AG09309 (cell line): Measurements from ENCODE around the gene SYPL1.

Experiments used
- DNase-seq: peaks from one replicate; pipeline ENCODE4 v3.0.0-alpha.2; 2010; ENCODE audit warnings: low read depth
- H3K4me3 ChIP-seq: 2 replicates; pipeline ENCODE4 v1.5.1; 2011; ENCODE audit warnings: mild to moderate bottlenecking, low read depth, low read length, moderate library complexity; ENCODE audit not compliant: control insufficient read depth
- TF ChIP-seq, protein P1 (sequence below): IDR thresholded peaks from 2 replicates; pipeline ENCODE4 v1.5.1; 2011; ENCODE audit warnings: mild to moderate bottlenecking, low read depth, low read length, inconsistent platforms; ENCODE audit not compliant: insufficient read depth, control insufficient read depth; ENCODE audit errors: missing control alignments

SYPL1 gene

GRCh38 chr7:106059556-106059955, 52.6 kb downstream of the SYPL1 start:
- no peak overlapping the region for H3K4me3 ChIP-seq

DNA sequence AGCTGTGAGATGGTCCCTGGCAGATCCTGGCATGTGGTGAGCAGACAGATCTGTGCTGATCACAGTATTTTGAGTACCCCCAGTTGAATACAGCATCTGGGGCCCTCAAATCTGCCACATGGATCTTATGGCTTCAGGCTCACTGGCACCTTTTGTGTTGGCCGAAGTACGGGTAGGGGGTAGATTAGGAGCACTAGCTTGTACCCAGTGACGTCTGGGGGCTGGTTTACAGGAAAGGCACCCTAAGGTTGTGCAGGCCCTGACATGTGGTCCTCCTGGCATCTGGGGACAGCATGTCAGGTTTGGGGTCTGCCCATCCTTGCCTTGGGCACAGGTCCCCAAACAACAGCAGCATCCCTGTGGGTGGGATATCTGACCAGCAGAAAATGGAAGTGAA, 53.2 kb downstream of the SYPL1 start:
- TF ChIP-seq, protein P1, sequence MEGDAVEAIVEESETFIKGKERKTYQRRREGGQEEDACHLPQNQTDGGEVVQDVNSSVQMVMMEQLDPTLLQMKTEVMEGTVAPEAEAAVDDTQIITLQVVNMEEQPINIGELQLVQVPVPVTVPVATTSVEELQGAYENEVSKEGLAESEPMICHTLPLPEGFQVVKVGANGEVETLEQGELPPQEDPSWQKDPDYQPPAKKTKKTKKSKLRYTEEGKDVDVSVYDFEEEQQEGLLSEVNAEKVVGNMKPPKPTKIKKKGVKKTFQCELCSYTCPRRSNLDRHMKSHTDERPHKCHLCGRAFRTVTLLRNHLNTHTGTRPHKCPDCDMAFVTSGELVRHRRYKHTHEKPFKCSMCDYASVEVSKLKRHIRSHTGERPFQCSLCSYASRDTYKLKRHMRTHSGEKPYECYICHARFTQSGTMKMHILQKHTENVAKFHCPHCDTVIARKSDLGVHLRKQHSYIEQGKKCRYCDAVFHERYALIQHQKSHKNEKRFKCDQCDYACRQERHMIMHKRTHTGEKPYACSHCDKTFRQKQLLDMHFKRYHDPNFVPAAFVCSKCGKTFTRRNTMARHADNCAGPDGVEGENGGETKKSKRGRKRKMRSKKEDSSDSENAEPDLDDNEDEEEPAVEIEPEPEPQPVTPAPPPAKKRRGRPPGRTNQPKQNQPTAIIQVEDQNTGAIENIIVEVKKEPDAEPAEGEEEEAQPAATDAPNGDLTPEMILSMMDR: no peak
- DNase-seq: no peak

More at GRCh38 chr7:106059556-106059955, 52.6 kb downstream of the SYPL1 start:
- TF ChIP-seq, protein P1: no peak
- no peak for DNase-seq

DNA sequence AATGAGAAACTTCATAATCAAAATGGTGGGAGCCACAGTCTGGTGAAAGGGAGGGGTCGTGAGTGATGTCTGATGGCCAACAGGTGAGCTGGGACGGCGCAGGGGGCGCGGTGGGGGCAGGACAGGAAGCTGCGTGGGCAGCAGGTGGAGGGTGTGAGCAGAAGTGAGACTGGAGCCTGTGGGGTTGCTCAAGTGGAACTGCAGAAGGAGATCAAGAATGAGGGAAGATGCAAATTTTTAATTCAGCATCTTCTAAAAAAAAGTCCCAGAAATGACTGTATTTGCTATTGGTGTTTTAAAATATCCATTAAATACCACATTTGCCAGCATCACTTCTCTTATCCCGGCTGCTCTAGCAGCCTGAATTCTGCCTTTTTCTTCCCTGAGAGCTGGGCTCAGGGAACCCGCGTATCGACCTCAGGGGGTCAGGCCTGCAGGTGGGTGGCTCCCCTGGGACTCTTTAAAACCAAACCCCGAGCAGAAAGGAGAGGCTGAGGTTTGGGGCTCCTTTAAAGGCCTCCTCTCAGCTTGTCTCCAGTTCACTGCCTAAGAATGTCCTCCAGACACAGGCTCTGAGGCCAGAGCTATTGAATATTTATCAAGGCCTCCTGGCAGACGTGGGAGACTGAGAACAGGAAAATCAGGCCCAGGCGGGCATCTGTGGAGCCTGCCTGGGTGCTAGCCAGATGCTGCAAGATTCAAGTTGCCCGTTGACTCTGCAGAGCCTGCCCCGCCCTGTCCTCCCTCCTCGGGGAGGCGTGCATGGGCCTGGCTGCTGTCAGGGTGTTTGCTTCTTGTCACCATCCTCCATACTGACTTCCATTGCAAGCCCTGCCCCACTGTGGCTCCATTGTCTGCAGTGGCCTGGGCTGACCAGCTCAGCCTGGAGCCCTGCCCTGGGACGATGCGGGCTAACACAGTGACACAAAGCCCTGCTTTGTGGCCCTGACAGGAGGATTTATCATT, 53.9 kb downstream of the SYPL1 start:
- DNase-seq: no peak
- TF ChIP-seq, protein P1: no peak
- H3K4me3 ChIP-seq: no peak overlapping the region

More for the DNA sequence above, 53.2 kb downstream of the SYPL1 start:
- no peak overlapping the region for H3K4me3 ChIP-seq

DNA sequence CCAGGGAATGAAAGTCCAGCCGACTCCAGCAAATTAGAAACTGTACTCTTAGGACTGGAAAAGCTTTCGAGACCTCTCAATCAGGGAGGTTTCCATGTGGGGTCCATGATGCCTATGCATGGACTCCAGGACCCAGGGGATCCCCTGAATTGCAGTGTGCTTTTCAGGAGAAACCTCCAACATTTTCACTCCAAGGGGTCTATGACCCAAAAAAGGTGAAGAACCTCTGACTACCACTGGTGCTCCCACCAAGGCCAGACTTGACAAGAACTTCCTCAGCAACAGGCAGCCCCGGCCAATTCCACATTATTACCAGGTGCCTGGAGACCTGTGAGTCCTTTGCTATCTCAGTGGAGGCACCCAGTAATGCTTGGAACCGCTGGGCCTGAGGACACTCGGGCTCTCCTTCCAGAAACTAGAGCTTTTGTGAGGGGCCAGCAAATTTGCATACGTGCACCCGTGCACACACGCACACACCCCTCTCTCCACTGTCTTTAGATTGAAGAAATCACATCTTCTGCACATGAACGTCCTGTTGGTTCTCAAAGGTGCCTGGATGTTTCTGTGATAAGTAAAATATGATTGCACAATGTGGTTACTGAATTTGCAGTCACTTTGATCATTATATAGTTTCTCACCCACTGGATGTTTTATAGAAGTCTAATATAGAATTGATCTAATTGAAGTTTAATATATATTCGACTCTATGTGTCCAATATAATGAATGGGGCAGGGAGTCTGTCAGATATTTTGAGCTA, 54.7 kb downstream of the SYPL1 start:
- TF ChIP-seq, protein P1: no peak
- no peak overlapping the region for H3K4me3 ChIP-seq
- DNase-seq: no peak

GRCh38 chr7:106056513-106057203, 55.5 kb downstream of the SYPL1 start:
- no peak overlapping the region for H3K4me3 ChIP-seq
- peak; percentile 41 for DNase-seq
- TF ChIP-seq, protein P1: peak; percentile 93

DNA sequence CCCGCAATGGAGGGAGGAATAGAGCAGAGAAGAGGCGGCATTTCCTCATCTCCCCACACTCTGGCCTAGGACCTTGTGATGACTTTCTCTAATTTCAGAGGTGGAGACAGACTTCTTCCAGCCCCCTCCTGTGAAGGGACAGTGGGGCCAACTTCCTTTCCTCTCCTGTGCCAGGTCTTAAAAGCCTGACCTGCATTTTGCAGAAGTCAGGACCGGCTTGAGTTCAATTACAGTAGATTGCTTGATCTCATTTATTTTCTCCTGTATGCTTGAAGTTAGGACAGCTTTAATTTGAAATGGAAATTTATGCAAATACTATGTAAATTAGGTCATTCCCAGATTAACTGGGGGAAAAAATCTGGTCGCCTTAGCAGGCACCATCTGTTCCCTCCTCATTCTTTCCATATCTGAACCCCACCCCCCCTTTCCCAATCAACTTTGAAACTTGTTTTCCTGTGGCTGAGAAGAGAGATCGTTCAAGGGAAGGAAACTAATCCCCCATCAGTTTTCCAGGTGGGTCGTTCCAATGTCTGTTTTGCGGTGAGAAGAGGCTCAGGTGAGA, 57.1 kb downstream of the SYPL1 start:
- DNase-seq: no peak

More for the DNA sequence above, 57.1 kb downstream of the SYPL1 start:
- no peak overlapping the region for H3K4me3 ChIP-seq
- TF ChIP-seq, protein P1: no peak
